SK-N-SH (cell line): ENCODE measurements around the gene FGF8.

Experiments
- CTCF ChIP-seq: fragments of 200-600 bp; sonication (generic); IDR thresholded peaks from 2 replicates; pipeline ENCODE4 v1.6.1; 2017; ENCODE audit warnings: antibody characterized with exemption, mild to moderate bottlenecking, moderate library complexity
- FOXJ3 ChIP-seq: sonication (generic); formaldehyde crosslinking; IDR thresholded peaks from 2 replicates; pipeline ENCODE4 v1.5.1; 2020; ENCODE audit warnings: mild to moderate bottlenecking, missing genetic modification reagents
- REST ChIP-seq: IDR thresholded peaks from 2 replicates; pipeline ENCODE4 v1.6.1; 2012; ENCODE audit warnings: mild to moderate bottlenecking, low read depth, low read length, moderate library complexity

- TF ChIP-seq FOXJ3 (CRISPR knock-in tag) (no peak), REST (no peak), CTCF (no peak)
Measured at GRCh38 chr10:101769541-101770180, 6.3 kb downstream of the FGF8 start.
